Measurements from ENCODE around the gene SCD5.

Gene SCD5

GRCh38 chr4:82718162-82718940, 80.2 kb downstream of the SCD5 start:
- no peak for FAIRE-seq

DNA sequence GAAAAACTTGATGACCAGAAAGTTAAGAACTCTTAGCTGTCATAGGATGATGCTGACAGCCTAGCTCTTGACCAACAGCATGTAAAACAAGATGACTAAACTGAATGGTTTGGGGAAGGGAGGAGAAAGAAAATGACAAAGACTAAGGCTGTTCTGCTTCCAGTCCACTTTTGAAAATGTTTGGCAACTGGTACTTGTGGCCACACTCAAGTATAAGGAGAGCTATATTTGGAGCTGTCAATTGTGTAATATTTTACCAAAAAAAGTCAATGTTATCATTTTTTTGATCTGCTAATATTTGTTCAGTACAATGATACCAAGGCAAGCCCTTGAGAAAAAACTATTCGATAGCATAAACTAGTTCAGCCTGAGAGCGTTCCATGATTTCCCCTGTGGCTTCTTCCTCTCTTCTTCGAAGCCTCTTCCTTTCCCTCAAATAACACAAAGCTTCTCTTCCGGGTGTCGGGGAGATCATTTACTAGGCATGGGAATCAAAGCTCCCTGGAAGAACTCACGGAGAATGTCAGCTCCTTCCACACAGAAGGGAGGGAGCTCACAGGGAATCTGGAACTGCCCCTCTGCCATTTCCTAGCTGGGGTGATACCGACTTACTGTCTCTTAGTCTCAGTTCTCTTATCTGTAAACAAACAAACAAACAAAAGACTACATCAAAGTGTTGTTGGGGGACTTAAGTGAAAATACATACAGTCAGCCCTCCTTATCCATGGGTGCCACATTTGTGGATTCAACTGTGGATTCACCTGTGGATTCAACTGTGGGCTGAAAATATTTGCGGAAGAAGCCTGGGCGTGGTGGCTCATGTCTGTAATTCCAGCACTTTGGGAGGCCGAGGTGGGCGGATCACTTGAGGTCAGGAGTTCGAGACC, 82.6 kb downstream of the SCD5 start:
- no peak for FAIRE-seq

GRCh38 chr4:82713856-82714255, 84.7 kb downstream of the SCD5 start:
- no peak for FAIRE-seq

- no peak for FAIRE-seq
Observed at GRCh38 chr4:82712561-82712960, 86.0 kb downstream of the SCD5 start.

DNA sequence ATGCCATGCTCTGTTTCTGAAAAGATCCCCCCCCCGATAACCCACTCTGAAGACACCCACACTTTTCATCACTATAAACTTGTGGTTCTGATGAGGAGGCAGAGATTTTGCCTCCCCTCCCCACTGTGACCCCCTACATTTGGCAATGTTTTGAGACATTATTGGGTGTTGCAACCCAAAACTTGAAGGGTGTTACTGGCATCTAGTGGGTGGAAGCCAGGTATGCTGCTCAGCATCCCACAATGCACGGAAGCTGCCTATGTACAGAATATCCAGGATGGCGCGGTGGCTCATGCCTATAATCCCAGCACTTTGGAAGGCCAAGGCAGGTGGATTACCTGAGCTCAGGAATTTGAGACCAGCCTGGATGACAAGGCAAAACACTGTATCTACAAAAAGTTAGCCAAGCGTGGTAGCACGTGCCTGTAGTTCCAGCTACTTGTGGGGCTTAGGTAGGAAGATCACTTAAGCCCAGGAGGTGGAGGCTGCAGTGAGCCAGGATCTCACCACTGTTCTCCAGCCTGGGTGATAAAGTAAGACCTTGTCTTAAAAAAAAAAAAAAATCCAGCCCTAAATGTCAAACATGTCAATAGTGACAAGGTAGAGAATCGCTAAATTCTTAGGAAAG, 87.3 kb downstream of the SCD5 start:
- no peak for FAIRE-seq

DNA sequence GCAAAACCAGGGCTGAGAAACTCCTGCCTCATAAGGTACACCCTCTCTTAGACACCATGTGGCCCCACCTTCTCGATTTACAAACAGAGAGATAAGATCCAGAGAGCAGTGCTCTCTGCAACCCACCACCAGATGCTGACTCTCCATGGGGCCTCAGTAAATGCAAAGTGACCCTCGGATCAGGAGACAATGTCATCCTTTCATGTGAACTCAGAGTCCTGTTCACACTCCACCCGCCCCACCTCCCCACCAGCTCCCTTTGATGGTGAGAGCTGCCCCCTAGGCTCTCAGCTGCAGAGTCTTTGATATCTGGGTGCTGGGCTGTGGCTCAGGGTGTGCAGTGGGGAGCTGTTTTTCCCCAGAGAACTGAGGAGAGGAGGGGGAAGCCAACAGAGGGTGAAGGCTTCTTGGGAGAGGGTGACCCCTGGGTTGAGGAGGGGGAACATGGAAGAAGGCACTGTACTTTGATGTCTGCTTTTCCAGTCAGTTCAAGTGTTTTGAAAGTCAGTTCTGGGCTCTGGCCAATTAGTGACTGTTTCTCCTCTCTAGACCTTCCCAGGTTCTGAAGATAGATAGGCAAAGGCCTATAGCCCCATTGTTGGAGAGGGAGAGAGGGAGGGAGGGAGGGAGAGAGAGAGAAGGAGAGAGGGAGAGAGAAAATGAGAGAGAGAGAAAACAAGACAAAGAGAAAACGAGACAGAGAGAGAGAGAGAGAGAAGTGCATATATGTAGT, 88.2 kb downstream of the SCD5 start:
- no peak for FAIRE-seq

DNA sequence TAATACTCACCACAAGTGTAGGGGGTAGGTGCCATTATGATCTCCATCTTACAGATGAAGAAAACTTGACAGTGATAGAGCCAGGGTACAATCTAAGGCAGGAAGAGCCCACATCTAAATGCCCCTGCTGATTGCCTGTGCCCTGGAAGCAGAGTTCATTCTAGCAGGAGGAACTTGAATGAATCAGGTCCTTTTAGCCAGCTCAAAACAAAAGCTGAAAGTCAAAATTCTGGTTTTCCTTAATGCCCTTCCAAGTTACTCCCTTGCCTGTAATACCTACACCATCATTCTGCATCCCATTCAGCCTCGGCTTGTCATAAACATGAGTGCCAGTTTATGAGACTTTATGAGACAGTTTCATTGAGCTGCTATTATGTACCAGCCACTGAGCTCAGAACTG, 89.6 kb downstream of the SCD5 start:
- no peak for FAIRE-seq

DNA sequence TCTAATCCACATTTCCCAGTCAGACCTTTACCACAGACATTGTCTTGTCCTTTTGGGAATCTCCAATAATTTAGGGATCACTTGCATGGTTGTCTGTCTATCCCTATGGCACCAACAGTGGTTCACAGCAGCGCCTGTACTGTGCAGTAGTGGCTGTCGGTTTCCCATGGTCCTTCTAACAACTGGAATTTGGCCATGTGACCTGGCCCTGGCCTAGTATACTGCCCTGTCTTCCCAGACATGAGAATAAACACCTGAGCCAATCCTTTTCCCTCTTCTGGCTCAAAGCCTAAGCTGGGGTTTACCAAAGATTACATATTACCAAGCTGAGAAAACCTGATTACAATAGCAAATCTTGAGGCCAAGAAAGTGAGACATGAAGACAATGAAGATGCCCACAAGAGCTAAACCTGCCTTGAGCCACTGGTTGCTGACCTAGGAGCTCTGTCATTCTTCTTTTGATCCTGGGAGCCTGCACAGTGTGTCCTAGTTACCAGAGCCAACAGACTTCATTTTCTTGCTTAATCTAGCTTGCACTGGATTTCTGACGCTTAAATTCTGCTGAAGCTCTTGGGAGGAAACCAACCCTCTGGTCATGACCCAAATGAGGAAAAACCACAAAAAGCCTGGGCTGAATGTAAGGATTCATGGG, 92.1 kb downstream of the SCD5 start:
- no peak for FAIRE-seq

GRCh38 chr4:82705928-82706300, 92.7 kb downstream of the SCD5 start:
- FAIRE-seq: no peak

GRCh38 chr4:82705169-82705927, 93.2 kb downstream of the SCD5 start:
- no peak for FAIRE-seq

DNA sequence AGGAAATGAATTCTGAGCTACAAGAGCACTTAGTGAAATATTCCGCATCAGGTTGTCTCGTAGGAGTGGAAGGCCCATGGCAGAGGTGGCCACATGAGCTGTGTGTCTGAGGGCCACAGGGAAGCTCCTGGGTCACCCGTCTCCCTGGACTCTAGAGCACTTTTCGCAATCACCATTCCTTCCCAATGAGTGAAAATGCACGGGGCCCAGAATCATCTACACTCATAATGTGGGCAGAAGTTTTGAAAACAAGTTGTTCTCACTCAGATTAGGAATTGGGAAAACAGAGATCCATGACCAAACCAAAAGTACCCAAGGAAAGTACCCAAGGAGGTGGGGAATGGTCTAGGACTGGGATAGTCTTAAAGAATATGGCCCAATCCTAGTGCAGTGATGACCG, 94.4 kb downstream of the SCD5 start:
- FAIRE-seq: no peak

- no peak for FAIRE-seq
Observed at GRCh38 chr4:82698412-82698811, 100.2 kb downstream of the SCD5 start.

DNA sequence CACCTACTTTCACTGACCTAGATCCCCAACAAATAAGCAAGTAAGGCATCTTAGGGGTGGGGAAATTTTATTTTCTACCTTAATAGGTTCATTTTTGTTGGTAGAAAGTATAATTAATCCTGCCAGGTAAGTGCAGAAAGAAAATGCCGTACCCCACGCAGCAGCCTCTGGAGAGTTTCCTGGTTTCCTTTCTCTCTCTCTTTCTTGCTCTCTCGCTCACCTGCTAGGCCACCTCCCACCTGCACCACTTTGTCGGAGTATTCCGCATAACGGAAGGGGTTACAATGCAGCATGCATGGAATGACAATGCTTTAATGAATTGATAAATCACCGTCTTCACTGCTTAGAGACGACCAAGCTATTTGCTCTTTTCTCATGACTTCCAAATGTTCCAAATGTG, 101.0 kb downstream of the SCD5 start:
- no peak for FAIRE-seq

DNA sequence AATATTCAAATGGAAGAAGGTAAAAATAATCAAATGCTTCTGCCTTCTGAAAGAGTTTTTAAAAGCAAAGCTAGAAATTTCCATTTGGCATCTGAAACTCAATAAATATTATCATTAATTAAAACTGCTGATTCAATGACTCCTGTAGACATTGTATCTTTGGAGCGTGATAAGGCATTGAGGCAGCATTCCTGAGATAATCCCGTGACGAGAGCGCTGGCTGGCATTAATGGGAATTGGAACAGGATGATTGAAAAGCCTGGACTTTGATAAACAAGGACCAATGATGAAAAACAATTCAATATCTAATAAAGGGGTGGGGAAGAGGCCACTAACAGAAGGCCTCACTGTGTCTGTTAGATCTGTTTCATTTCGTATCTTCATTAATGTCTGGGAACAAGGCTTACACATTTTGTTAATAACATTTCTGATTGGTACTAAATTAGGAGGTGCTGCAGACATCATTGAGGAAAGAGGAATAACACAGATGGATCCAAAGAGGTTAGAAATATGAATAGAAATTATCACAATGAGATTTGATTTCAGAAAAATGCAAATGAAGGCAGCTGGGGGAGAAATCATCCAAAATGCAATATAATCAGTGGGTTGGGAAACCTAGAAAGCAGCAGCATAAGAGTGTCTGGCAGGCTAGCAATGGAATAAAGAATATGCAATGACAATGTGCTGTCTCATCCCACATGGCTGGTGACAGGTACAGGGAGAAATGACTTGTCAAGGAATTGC, 102.3 kb downstream of the SCD5 start:
- FAIRE-seq: no peak

DNA sequence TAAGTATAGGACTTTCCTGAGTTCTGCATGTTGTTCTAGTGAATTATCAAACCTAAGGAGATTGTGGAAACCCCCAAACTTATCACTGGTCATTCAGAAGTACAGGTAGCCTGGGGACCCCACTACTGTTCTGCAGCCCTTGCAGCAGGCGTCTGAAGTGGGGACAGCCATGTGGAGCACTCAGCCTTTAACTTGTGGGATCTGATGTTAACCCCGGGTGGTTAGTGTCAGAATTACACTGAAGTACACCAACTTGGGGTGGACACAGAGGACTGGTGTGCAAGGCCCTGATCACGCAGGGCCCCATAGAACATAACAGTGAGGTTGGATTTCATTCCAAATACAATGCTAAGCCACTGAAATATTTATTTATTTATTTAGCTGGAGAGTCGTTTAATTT, 103.7 kb downstream of the SCD5 start:
- FAIRE-seq: no peak

DNA sequence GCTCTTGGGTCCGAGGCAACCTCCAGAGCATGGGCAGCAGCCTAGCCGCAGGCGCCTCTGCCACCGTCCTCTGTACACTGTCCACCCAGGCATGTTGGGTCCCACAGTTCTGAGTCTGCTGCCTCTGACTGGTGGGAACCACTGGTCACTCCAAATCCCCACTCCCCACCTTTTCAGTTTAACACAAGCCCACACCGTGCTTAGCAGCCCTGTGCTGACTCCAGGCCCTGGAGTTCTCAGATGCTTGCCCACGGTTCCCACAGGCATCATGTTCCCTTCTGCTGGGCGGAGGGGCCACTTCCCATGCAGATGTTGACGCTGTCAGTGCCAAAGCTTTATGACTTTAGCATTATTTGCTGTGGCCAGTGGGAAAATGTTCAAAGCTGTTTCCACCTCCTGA, 104.5 kb downstream of the SCD5 start:
- no peak for FAIRE-seq

DNA sequence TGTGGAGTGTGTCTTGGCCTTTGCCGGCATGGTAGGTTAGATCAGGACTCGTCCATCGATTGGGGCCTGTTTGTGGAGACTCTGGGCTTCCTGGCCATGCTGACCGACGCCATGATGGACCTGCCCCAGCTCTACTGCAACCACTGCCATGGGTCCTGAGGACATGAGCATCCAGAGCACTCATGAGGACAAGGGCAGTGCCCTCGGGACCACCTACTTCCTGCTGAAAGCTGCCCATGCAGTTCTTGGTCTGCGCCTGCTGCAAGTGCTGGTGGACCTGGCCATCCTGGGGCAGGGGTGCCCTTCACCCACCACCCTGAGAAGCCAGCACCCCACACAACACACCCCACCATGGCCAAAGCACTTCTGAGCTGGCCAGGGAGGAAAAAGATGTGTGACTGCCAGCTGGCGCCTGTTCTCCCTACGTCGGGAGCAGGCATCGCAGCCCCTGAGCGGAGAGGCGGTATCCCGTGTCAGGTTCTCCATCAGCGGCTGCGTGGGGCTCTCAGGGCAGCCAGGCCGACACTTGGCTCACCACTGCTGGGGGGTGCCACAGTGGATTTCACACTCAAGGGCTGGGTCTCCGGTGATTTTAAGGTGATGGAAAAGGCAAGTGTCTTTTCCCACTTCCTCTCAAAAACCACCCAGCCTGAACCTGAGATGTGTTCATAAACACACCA, 106.4 kb downstream of the SCD5 start:
- no peak for FAIRE-seq

DNA sequence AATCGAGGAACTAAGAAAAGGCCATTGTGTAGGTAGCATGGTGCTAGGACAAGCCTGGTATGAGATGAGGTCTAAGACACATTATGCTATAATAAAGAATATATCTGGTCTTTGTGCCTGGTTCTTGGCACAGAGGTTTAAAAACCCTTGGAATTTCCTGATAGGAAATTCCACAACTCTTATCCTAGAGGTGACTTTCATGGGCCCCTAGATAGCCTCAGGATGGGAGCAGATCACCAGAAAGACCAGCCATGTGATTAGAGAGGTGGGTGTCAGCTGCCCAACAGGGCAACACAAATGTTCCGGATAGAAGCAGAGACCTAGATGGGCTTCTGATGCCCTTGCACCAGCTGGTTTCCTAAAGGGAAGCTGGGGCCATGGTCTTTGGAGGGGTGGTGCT, 107.2 kb downstream of the SCD5 start:
- no peak for FAIRE-seq

DNA sequence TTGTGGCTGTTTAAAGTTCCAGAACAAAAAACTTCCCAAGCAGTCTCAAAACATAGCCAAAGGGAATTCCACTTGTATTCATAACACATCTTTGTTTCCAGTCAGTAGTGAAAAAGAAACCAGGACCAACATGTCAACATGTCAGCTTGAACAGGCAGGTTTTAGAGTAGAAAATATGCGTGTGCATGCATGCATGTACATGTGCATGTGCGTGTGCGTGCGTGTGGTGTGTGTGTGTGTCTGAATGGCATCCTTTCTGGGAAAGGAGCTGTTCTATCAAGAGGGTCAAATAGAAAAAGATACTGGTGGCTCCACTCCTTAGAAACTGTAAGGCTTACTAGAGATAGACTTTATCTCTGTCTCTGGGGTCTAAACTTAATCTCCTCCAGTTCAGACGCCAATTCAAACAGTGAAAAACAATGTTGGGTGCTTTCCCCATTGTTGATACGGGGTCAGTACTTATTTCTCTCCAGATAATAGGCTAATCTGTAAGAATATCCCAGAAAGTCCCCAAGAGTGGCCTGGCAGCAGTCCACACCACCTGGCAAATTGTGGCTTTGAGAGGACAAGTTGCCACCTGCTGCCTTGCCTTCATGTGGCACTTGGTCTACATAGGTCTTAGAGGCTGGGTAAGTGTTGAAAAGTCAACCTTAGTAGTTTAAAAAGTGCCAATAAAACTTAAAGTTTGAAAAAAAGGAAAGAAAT, 110.4 kb downstream of the SCD5 start:
- no peak for FAIRE-seq

DNA sequence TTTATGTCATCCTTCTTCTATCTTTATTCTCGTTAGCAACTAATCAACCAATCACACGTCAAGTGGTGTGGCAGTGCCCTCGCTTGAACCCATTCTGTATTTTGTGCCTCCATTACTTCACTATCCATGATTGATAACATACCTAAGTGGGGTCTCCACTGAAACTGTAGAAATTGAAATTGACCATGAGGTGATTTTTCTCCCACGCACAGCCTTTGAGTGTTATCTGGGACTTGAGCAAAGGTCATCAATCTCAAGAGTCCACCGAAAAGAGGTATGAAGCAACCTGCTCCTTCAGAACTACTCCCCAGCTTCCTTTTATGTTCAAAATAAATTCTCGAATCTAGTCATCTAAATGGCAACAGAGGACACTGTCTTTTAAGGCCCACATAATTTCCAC, 111.1 kb downstream of the SCD5 start:
- FAIRE-seq: no peak
